Neural progenitor cell (in vitro differentiated cells): ENCODE measurements around the gene MED13L. TPM values are rescaled to one million over a fixed set of nuclear protein-coding genes. Genes with fewer than 3 reads are reported as not detected.

Experiments used
- DNase-seq: peaks from one replicate; pipeline ENCODE4 v3.0.0-alpha.2; 2016; ENCODE audit warnings: low spot score
- H2AFZ ChIP-seq: fragments of 200-600 bp; sonication (generic); replicated peaks from 2 replicates; pipeline ENCODE4 v1.6.1; 2016; ENCODE audit warnings: antibody characterized with exemption
- H3F3A ChIP-seq: fragments of 200-600 bp; sonication (generic); 2 replicates; pipeline ENCODE4 v1.6.1; 2016; ENCODE audit warnings: antibody characterized with exemption, low read depth
- H3K27ac ChIP-seq: fragments of 200-600 bp; sonication (generic); 2 replicates; pipeline ENCODE4 v1.5.1; 2016; ENCODE audit warnings: mild to moderate bottlenecking
- H3K27me3 ChIP-seq: fragments of 200-600 bp; sonication (generic); 2 replicates; pipeline ENCODE4 v1.6.1; 2016; ENCODE audit warnings: mild to moderate bottlenecking, moderate library complexity
- H3K36me3 ChIP-seq: fragments of 200-600 bp; sonication (generic); 2 replicates; pipeline ENCODE4 v1.5.1; 2016
- H3K4me1 ChIP-seq: fragments of 200-600 bp; sonication (generic); 2 replicates; pipeline ENCODE4 v1.6.1; 2016; ENCODE audit warnings: mixed run types
- H3K4me2 ChIP-seq: fragments of 200-600 bp; sonication (generic); 2 replicates; pipeline ENCODE4 v1.6.1; 2016
- H3K4me3 ChIP-seq: fragments of 200-600 bp; sonication (generic); 2 replicates; pipeline ENCODE4 v1.5.1; 2016
- H3K79me2 ChIP-seq: fragments of 200-600 bp; sonication (generic); 2 replicates; pipeline ENCODE4 v1.6.1; 2016; ENCODE audit warnings: low read depth
- H3K9ac ChIP-seq: fragments of 200-600 bp; sonication (generic); 2 replicates; pipeline ENCODE4 v1.6.1; 2016
- H3K9me3 ChIP-seq: fragments of 200-600 bp; sonication (generic); 2 replicates; pipeline ENCODE4 v1.5.1; 2016; ENCODE audit warnings: low read depth
- H4K20me1 ChIP-seq: fragments of 200-600 bp; sonication (generic); 2 replicates; pipeline ENCODE4 v1.6.1; 2016; ENCODE audit warnings: low read depth
- H3K27ac Mint-ChIP-seq: 3 replicates; pipeline ENCODE4 v1.8.0; 2021; ENCODE audit warnings: mixed read lengths
- H3K27me3 Mint-ChIP-seq: 2 replicates; pipeline ENCODE4 v1.8.0; 2022; ENCODE audit warnings: low read depth, mild to moderate bottlenecking, inconsistent platforms, moderate library complexity, mixed read lengths; ENCODE audit not compliant: insufficient read depth
- H3K36me3 Mint-ChIP-seq: 3 replicates; pipeline ENCODE4 v1.8.0; 2021; ENCODE audit warnings: mixed read lengths
- H3K4me1 Mint-ChIP-seq: 3 replicates; pipeline ENCODE4 v1.8.0; 2021; ENCODE audit warnings: mixed read lengths
- H3K4me3 Mint-ChIP-seq: 3 replicates; pipeline ENCODE4 v1.8.0; 2021; ENCODE audit warnings: mild to moderate bottlenecking, moderate library complexity, mixed read lengths
- H3K9me3 Mint-ChIP-seq: 3 replicates; pipeline ENCODE4 v1.8.0; 2020; ENCODE audit warnings: mixed read lengths
- CTCF ChIP-seq: fragments of 200-600 bp; sonication (generic); IDR thresholded peaks from 2 replicates; pipeline ENCODE4 v1.5.1; 2017; ENCODE audit warnings: antibody characterized with exemption, mild to moderate bottlenecking
- EZH2 ChIP-seq: fragments of 200-600 bp; sonication (generic); IDR thresholded peaks from 2 replicates; pipeline ENCODE4 v1.6.1; 2017; ENCODE audit warnings: antibody characterized with exemption, mild to moderate bottlenecking, moderate library complexity
- EZH2phosphoT487 ChIP-seq: fragments of 200-600 bp; sonication (generic); IDR thresholded peaks from 2 replicates; pipeline ENCODE4 v1.6.1; 2017; ENCODE audit warnings: antibody characterized with exemption
- total RNA-seq: library from RNA; depleted of rRNA; stranded (reverse); fragments of >200 nt; gene quantifications from 2 replicates; pipeline ENCODE4 v1.2.3, GENCODE V29; 2015; ENCODE audit warnings: low replicate concordance

Gene MED13L
- total RNA-seq, 1 donor from 2014 or later, result 149 TPM

- H3K79me2 ChIP-seq, result peaks cover 99% of the 10 kb centered on the region
Measured at GRCh38 chr12:116069943-116070342, 207.6 kb downstream of the MED13L start.

GRCh38 chr12:116068853-116069252 lies 208.6 kb downstream of the MED13L start:
- DNase-seq, result no peak
- Histone ChIP-seq H2AFZ (no peak overlapping the region), H3K36me3 (no peaks in the 10 kb centered on the region), H3K4me2 (no peak overlapping the region), H3K9ac (no peak overlapping the region), H3K9me3 (no peaks in the 10 kb centered on the region), H3K79me2 (peaks cover 99% of the 10 kb centered on the region), H3K27ac (no peak overlapping the region), H3K4me1 (peaks cover 17% of the 10 kb centered on the region), H3F3A (peaks cover 22% of the 10 kb centered on the region), H3K4me3 (no peak overlapping the region), H4K20me1 (peaks cover 84% of the 10 kb centered on the region), H3K27me3 (no peaks in the 10 kb centered on the region)
- H3K4me1 Mint-ChIP-seq, result peaks cover 16% of the 10 kb centered on the region
- H3K27me3 Mint-ChIP-seq, result no peaks in the 10 kb centered on the region
- no peaks in the 10 kb centered on the region for H3K9me3 Mint-ChIP-seq
- H3K27ac Mint-ChIP-seq, result no peak overlapping the region
- no peak overlapping the region for H3K4me3 Mint-ChIP-seq
- no peaks in the 10 kb centered on the region for H3K36me3 Mint-ChIP-seq
- TF ChIP-seq EZH2phosphoT487 (no peak), EZH2 (no peak), CTCF (no peak)

More at GRCh38 chr12:116069943-116070342, 207.6 kb downstream of the MED13L start:
- TF ChIP-seq CTCF (no peak), EZH2 (no peak), EZH2phosphoT487 (no peak)
- peaks cover 77% of the 10 kb centered on the region for H4K20me1 ChIP-seq
- DNase-seq, result no peak
- H2AFZ ChIP-seq, result no peak overlapping the region
- no peaks in the 10 kb centered on the region for H3K36me3 ChIP-seq
- Mint-ChIP-seq H3K4me3 (no peak overlapping the region), H3K27me3 (no peaks in the 10 kb centered on the region), H3K36me3 (no peaks in the 10 kb centered on the region), H3K27ac (no peak overlapping the region), H3K4me1 (peaks cover 16% of the 10 kb centered on the region), H3K9me3 (no peaks in the 10 kb centered on the region)
- no peaks in the 10 kb centered on the region for H3K9me3 ChIP-seq
- peaks cover 7% of the 10 kb centered on the region for H3K4me1 ChIP-seq
- H3K4me2 ChIP-seq, result no peak overlapping the region
- H3K27ac ChIP-seq, result no peak overlapping the region
- H3K9ac ChIP-seq, result no peak overlapping the region
- no peaks in the 10 kb centered on the region for H3K27me3 ChIP-seq
- H3F3A ChIP-seq, result peaks cover 22% of the 10 kb centered on the region
- H3K4me3 ChIP-seq, result no peak overlapping the region

- peaks cover 17% of the 10 kb centered on the region for H3K4me1 ChIP-seq
- H3K36me3 ChIP-seq, result no peaks in the 10 kb centered on the region
- H3K4me2 ChIP-seq, result no peak overlapping the region
- Mint-ChIP-seq H3K27me3 (no peaks in the 10 kb centered on the region), H3K9me3 (no peaks in the 10 kb centered on the region), H3K36me3 (no peaks in the 10 kb centered on the region), H3K27ac (no peak overlapping the region), H3K4me1 (peaks cover 16% of the 10 kb centered on the region), H3K4me3 (no peak overlapping the region)
- H3K9me3 ChIP-seq, result no peaks in the 10 kb centered on the region
- H3F3A ChIP-seq, result peaks cover 22% of the 10 kb centered on the region
- no peak overlapping the region for H2AFZ ChIP-seq
- peaks cover 88% of the 10 kb centered on the region for H4K20me1 ChIP-seq
- no peaks in the 10 kb centered on the region for H3K27me3 ChIP-seq
- no peak for TF ChIP-seq CTCF
- no peak for TF ChIP-seq EZH2phosphoT487
- TF ChIP-seq EZH2, result no peak
- H3K9ac ChIP-seq, result no peak overlapping the region
- DNase-seq, result no peak
- H3K79me2 ChIP-seq, result peaks cover 99% of the 10 kb centered on the region
- no peak overlapping the region for H3K4me3 ChIP-seq
- no peak overlapping the region for H3K27ac ChIP-seq
Measured at GRCh38 chr12:116068371-116068770, 209.1 kb downstream of the MED13L start.
